Stimulated activated CD8-positive, alpha-beta memory T cell treated with anti-CD3 and anti-CD28 coated beads, Interleukin-2, amount 100 ng/mL, for 48 hours (primary cell): ENCODE data around the gene GNAO1.

Source experiments
- DNase-seq, 2 donors: peaks; one replicate each; pipeline ENCODE4 v3.0.0-alpha.2; 2020; ENCODE audit warnings: low read depth in 2 of 2

GNAO1 gene

GRCh38 chr16:56289416-56289815 lies 98.1 kb downstream of the GNAO1 start:
- DNase-seq: no peak

- no peak for DNase-seq
Observed at GRCh38 chr16:56289862-56290261, 98.6 kb downstream of the GNAO1 start.

- DNase-seq: no peak
Observed at GRCh38 chr16:56294014-56294413, 102.7 kb downstream of the GNAO1 start.

- DNase-seq: no peak
Observed at GRCh38 chr16:56294579-56294978, 103.3 kb downstream of the GNAO1 start.

GRCh38 chr16:56295059-56295665 lies 103.9 kb downstream of the GNAO1 start:
- no peak for DNase-seq

GRCh38 chr16:56295739-56296527 lies 104.6 kb downstream of the GNAO1 start:
- no peak for DNase-seq

- DNase-seq: no peak
Observed at GRCh38 chr16:56297684-56298083, 106.4 kb downstream of the GNAO1 start.

- DNase-seq: no peak
Observed at GRCh38 chr16:56298116-56298515, 106.8 kb downstream of the GNAO1 start.

GRCh38 chr16:56298948-56299596 lies 107.8 kb downstream of the GNAO1 start:
- no peak for DNase-seq

GRCh38 chr16:56300242-56300623 lies 108.9 kb downstream of the GNAO1 start:
- DNase-seq: no peak

- no peak for DNase-seq
Observed at GRCh38 chr16:56300891-56301850, 109.9 kb downstream of the GNAO1 start.

- no peak for DNase-seq
Observed at GRCh38 chr16:56302506-56302905, 111.2 kb downstream of the GNAO1 start.

- DNase-seq: no peak
Observed at GRCh38 chr16:56303066-56303715, 111.9 kb downstream of the GNAO1 start.

GRCh38 chr16:56303880-56304279 lies 112.6 kb downstream of the GNAO1 start:
- no peak for DNase-seq

GRCh38 chr16:56305956-56306565 lies 114.8 kb downstream of the GNAO1 start:
- no peak for DNase-seq

GRCh38 chr16:56306690-56307533 lies 115.6 kb downstream of the GNAO1 start:
- no peak for DNase-seq

- DNase-seq: no peak
Observed at GRCh38 chr16:56307534-56307873, 116.2 kb downstream of the GNAO1 start.

GRCh38 chr16:56309008-56309407 lies 117.7 kb downstream of the GNAO1 start:
- DNase-seq: no peak

GRCh38 chr16:56310690-56311089 lies 119.4 kb downstream of the GNAO1 start:
- DNase-seq: no peak
